ENCODE data around the gene LCMT1. TPM values are rescaled to one million over a fixed set of nuclear protein-coding genes. Genes with fewer than 3 reads are reported as not detected.

Gene LCMT1
- total and polyA plus RNA-seq, 2 of the 13 experiments (the other 11 are each of a cell fraction or from before 2014, with no cell fraction given): 41.2 to 48.7 TPM

DNA sequence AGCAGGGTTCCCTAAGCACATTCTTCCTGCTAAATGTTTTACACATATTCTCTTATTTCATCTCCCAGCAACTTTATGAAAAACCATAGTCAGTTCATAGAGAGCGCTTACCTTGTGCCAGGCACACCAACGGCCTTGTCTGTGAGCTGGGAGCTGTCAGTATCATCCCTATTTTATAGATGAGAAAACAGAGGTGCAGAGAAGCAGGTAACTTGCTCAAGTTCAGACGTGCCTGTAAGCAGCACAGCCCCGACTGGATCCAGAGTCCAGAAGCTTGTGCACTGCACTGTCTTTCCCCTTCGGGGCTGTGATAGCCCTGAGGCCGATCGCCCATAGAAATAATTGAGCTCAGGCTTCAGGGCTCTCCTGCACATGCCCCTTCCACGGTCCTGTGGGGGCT is 111.4 kb downstream of the LCMT1 start (continued):
- TF ChIP-seq, protein P1, sequence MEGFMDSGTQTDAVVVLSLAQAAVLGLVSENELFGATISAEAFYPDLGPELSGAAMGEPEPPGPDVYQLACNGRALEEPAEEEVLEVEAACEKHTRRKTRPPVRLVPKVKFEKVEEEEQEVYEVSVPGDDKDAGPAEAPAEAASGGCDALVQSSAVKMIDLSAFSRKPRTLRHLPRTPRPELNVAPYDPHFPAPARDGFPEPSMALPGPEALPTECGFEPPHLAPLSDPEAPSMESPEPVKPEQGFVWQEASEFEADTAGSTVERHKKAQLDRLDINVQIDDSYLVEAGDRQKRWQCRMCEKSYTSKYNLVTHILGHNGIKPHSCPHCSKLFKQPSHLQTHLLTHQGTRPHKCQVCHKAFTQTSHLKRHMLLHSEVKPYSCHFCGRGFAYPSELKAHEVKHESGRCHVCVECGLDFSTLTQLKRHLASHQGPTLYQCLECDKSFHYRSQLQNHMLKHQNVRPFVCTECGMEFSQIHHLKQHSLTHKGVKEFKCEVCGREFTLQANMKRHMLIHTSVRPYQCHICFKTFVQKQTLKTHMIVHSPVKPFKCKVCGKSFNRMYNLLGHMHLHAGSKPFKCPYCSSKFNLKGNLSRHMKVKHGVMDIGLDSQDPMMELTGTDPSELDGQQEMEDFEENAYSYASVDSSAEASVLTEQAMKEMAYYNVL (CRISPR knock-in tag; IDR thresholded peaks at IDR 0.05; ENCODE audit: borderline replicate concordance): no peak
- TF ChIP-seq PAX8 (CRISPR knock-in tag; IDR thresholded peaks at IDR 0.05; ENCODE audit: borderline replicate concordance) (no peak), ARNT2 (CRISPR knock-in tag; IDR thresholded peaks at IDR 0.05; ENCODE audit: low read depth) (0 out of 2 replicates have a peak, but pooled peaks have one; percentile 22), RXRB (CRISPR knock-in tag; IDR thresholded peaks at IDR 0.05; ENCODE audit: borderline replicate concordance) (no peak), POLR2A (IDR thresholded peaks at IDR 0.05; ENCODE audit: insufficient read depth in 1 of 2, low read depth in 2 of 2, low read length in 2 of 2) (no peak), PAWR (CRISPR knock-in tag; IDR thresholded peaks at IDR 0.05; ENCODE audit: borderline replicate concordance) (no peak), SATB2 (CRISPR knock-in tag; IDR thresholded peaks at IDR 0.05) (no peak), ZNF558 (CRISPR knock-in tag; IDR thresholded peaks at IDR 0.05; ENCODE audit: borderline replicate concordance) (no peak), SMAD9 (CRISPR knock-in tag; IDR thresholded peaks at IDR 0.05) (no peak), ZNF605 (CRISPR knock-in tag; IDR thresholded peaks at IDR 0.05) (no peak), ZNF224 (CRISPR knock-in tag; IDR thresholded peaks at IDR 0.05) (no peak), STAT5B (CRISPR knock-in tag; IDR thresholded peaks at IDR 0.05) (no peak), TBP (CRISPR knock-in tag; IDR thresholded peaks at IDR 0.05) (no peak), RFX5 (IDR thresholded peaks at IDR 0.05; ENCODE audit: low read depth, low read length) (no peak), DPF2 (CRISPR knock-in tag; IDR thresholded peaks at IDR 0.05; ENCODE audit: borderline replicate concordance, low read depth) (no peak)
- TF ChIP-seq, protein P2, sequence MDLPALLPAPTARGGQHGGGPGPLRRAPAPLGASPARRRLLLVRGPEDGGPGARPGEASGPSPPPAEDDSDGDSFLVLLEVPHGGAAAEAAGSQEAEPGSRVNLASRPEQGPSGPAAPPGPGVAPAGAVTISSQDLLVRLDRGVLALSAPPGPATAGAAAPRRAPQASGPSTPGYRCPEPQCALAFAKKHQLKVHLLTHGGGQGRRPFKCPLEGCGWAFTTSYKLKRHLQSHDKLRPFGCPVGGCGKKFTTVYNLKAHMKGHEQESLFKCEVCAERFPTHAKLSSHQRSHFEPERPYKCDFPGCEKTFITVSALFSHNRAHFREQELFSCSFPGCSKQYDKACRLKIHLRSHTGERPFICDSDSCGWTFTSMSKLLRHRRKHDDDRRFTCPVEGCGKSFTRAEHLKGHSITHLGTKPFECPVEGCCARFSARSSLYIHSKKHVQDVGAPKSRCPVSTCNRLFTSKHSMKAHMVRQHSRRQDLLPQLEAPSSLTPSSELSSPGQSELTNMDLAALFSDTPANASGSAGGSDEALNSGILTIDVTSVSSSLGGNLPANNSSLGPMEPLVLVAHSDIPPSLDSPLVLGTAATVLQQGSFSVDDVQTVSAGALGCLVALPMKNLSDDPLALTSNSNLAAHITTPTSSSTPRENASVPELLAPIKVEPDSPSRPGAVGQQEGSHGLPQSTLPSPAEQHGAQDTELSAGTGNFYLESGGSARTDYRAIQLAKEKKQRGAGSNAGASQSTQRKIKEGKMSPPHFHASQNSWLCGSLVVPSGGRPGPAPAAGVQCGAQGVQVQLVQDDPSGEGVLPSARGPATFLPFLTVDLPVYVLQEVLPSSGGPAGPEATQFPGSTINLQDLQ (CRISPR knock-in tag; IDR thresholded peaks at IDR 0.05): no peak
- TF ChIP-seq, protein P3, sequence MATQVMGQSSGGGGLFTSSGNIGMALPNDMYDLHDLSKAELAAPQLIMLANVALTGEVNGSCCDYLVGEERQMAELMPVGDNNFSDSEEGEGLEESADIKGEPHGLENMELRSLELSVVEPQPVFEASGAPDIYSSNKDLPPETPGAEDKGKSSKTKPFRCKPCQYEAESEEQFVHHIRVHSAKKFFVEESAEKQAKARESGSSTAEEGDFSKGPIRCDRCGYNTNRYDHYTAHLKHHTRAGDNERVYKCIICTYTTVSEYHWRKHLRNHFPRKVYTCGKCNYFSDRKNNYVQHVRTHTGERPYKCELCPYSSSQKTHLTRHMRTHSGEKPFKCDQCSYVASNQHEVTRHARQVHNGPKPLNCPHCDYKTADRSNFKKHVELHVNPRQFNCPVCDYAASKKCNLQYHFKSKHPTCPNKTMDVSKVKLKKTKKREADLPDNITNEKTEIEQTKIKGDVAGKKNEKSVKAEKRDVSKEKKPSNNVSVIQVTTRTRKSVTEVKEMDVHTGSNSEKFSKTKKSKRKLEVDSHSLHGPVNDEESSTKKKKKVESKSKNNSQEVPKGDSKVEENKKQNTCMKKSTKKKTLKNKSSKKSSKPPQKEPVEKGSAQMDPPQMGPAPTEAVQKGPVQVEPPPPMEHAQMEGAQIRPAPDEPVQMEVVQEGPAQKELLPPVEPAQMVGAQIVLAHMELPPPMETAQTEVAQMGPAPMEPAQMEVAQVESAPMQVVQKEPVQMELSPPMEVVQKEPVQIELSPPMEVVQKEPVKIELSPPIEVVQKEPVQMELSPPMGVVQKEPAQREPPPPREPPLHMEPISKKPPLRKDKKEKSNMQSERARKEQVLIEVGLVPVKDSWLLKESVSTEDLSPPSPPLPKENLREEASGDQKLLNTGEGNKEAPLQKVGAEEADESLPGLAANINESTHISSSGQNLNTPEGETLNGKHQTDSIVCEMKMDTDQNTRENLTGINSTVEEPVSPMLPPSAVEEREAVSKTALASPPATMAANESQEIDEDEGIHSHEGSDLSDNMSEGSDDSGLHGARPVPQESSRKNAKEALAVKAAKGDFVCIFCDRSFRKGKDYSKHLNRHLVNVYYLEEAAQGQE (IDR thresholded peaks at IDR 0.05; ENCODE audit: borderline replicate concordance in 1 of 2, low read depth in 1 of 2, low read length in 2 of 2): no peak
- TF ChIP-seq, protein P4, sequence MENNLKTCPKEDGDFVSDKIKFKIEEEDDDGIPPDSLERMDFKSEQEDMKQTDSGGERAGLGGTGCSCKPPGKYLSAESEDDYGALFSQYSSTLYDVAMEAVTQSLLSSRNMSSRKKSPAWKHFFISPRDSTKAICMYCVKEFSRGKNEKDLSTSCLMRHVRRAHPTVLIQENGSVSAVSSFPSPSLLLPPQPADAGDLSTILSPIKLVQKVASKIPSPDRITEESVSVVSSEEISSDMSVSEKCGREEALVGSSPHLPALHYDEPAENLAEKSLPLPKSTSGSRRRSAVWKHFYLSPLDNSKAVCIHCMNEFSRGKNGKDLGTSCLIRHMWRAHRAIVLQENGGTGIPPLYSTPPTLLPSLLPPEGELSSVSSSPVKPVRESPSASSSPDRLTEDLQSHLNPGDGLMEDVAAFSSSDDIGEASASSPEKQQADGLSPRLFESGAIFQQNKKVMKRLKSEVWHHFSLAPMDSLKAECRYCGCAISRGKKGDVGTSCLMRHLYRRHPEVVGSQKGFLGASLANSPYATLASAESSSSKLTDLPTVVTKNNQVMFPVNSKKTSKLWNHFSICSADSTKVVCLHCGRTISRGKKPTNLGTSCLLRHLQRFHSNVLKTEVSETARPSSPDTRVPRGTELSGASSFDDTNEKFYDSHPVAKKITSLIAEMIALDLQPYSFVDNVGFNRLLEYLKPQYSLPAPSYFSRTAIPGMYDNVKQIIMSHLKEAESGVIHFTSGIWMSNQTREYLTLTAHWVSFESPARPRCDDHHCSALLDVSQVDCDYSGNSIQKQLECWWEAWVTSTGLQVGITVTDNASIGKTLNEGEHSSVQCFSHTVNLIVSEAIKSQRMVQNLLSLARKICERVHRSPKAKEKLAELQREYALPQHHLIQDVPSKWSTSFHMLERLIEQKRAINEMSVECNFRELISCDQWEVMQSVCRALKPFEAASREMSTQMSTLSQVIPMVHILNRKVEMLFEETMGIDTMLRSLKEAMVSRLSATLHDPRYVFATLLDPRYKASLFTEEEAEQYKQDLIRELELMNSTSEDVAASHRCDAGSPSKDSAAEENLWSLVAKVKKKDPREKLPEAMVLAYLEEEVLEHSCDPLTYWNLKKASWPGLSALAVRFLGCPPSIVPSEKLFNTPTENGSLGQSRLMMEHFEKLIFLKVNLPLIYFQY (CRISPR knock-in tag; IDR thresholded peaks at IDR 0.05; ENCODE audit: borderline replicate concordance): 0 out of 2 replicates have a peak, but pooled peaks have one; percentile 22
